GM20000 (cell line): ENCODE results near the gene KRT33B.

Experiments used
- DNase-seq: peaks from one replicate; pipeline ENCODE4 v3.0.0; 2012; ENCODE audit warnings: low spot score
- TF ChIP-seq, protein P1 (sequence below): IDR thresholded peaks from 2 replicates; pipeline ENCODE4 v1.5.1; 2012; ENCODE audit warnings: mild to moderate bottlenecking, control low read depth; ENCODE audit errors: extremely low read depth, missing control alignments

The KRT33B gene

DNA sequence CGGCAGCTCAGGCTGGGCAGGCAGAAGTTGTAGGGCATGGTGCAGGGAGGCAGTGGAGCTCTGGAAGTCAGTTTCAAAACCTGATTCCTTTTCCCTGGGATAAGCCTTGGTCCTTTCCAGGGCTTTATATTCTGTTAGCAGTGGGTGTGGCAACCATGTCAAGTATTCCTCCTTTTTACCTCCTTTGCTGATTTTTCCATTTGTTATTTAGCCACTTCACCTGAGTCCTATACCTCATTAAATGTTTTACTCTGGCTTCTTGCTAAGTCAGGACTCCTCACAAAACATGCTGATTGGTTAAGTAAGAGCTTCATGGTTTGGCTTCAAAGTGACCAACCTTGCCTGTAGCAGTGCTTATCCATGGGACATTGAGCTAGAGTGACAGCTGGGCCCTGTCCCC, at the start of gene KRT33B:
TSS of gene KRT33B (minus strand) at position 101 of the 400 bp plus-strand sequence. CDS start at position 38, 63 bp downstream.
- no peak for DNase-seq
- TF ChIP-seq, protein P1, sequence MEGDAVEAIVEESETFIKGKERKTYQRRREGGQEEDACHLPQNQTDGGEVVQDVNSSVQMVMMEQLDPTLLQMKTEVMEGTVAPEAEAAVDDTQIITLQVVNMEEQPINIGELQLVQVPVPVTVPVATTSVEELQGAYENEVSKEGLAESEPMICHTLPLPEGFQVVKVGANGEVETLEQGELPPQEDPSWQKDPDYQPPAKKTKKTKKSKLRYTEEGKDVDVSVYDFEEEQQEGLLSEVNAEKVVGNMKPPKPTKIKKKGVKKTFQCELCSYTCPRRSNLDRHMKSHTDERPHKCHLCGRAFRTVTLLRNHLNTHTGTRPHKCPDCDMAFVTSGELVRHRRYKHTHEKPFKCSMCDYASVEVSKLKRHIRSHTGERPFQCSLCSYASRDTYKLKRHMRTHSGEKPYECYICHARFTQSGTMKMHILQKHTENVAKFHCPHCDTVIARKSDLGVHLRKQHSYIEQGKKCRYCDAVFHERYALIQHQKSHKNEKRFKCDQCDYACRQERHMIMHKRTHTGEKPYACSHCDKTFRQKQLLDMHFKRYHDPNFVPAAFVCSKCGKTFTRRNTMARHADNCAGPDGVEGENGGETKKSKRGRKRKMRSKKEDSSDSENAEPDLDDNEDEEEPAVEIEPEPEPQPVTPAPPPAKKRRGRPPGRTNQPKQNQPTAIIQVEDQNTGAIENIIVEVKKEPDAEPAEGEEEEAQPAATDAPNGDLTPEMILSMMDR, result no peak

DNA sequence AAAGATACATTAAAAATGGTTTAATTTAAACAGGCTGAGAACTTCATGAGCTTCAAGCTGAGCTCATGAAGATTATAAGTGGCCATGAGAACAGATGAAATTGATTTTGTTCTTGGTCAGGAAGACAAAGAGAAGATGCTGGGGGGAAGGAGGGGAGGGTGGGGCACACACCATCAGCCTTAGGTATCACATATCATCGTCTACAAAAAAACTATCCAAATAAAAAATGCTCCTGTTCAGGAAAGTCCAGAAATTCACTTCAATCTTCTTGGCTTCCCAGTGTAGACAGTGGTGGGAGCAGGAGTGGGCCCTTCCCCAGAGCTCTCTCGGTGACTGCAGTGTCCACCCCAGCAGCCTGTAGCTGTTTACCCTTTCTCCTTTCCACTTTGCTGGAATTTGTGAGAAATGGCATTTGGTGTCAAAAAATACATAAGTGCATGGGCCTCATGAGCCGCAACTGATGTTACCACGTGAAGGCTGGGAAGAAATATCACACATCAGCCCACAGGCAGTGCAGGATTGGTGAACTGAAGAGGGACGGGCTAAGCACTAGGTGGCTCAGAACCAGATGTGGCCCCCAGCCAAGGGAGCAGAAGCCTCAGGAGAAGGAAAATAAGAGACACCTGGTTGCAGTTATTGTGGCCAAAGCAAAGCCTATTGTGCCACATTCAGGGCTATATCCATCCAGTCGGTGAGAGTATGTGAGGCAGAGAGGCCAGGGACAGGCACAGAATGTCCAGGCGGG, 48.7 kb upstream of the KRT33B start:
- no peak for DNase-seq
- TF ChIP-seq, protein P1, result no peak

DNA sequence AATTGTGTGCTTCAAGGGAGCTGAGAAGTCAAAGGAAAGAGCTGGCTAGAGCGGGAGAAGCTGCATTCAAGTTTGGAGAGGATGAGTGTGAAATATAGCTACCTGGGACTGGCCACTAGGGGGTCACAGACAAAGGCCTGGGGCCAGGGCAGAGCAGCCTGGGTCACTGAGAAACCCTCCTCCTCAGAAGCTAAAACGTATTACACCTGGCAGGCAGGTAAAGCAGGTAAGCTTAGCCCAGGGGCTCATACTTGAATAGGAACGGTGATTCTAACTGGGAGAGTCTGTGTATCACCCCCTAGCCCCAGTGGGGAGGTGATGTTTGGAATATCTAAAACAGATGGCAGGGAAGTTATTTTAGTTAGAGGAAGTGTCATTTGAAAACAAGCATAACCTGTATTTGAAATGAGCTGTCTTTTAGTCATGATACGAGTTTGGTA, 48.0 kb upstream of the KRT33B start:
- DNase-seq, result peak; percentile 37
- TF ChIP-seq, protein P1, result peak; percentile 20

DNA sequence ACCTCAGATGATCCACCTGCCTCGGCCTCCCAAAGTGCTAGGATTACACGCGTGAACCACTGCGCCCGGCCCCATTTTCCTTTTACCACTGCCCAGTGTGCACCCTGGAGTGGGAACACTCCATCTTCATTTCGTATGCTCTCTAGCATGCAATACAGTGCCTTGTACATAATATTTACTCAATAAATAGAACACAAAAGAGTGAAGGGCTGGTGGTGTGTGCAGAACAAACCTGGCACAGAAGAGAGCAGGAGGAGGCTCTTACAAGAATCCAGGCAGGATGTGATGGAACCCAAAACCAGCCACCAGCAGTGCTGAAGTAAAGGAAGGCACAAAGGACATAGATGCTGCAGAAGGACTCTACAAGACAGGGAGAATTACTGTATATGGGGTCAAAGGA, 47.5 kb upstream of the KRT33B start:
- DNase-seq, result no peak
- TF ChIP-seq, protein P1, result no peak

DNA sequence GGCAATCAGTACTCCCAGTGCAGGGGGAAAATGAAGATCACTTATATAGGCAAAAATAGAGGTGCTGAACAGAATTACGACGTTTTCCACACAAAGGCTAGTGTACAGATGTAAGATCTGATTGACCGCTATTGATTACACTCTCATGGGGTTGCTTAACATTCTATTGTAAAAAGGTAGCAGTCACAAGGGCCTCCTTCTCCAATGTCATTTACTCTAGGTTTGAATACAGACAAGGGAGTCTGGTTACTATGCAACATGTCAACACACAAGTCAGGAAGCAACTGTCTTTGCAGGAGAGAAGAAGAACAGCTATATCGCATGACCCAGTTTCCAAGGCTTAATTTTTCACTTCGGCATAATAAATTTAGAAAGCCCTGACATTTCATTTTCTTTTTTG, 46.9 kb upstream of the KRT33B start:
- no peak for DNase-seq
- TF ChIP-seq, protein P1, result no peak

DNA sequence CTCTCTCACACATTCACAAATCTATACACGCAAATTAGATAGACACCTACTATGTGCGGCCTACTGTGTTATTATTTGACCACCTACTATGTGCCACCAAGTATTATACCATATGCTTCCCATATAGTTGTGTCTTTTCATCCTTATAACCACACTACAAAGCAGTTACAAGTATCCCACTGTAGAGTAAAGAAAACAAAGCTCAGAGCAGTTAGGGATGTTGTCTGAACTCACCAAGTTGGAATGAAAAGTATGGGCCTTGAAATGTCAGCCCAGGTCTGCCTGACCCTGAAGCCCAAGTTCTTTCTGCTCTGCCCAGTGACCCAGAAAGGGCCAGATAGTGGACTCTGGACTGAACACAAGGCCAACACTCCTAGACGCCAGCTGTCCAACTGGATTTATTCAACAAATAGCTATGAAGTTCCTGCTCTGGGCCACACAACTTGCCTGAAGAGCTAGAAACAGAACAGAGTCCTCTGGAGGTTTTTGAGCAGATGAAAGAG, 46.3 kb upstream of the KRT33B start:
- DNase-seq, result no peak
- TF ChIP-seq, protein P1, result no peak

DNA sequence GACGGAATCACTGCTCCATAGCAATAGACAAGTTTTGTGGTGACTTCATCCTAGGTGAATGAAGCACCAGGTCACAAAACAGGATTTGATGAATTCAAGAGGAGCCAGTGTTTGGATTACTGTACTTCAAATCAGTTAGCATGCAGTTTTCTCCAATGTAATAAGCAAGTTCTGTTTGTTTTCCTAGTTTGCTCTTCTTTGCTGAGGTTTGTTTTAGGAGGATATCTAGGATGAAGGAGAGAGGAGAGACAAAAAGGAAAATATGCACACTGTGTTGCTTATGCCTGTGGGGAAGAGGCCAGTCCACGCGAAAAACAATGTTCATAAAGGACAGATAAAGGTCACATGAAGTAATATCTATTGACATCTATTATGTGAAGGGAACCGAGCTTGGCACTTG, 45.8 kb upstream of the KRT33B start:
- TF ChIP-seq, protein P1, result no peak
- DNase-seq, result no peak
